Liver (tissue), 3 donors: ENCODE data around the gene CDK11A.
"Not testable (repeated sequence)": the region's sequence is repeated elsewhere in the genome, so short reads cannot be mapped to it uniquely, and the experiment has no call there.

ENCODE experiments used
- EGR1 ChIP-seq, 2 donors: IDR thresholded peaks; 2 replicates each; pipeline ENCODE4 v1.6.1; 2016 to 2018; ENCODE audit warnings: antibody characterized with exemption in 2 of 2, low read depth in 2 of 2
- GABPA ChIP-seq, 2 donors: IDR thresholded peaks in 1 of 2; conservative IDR thresholded peaks in 1 of 2; 2 replicates each; pipeline ENCODE4 v1.6.1; 2016; ENCODE audit warnings: antibody characterized with exemption in 2 of 2, mild to moderate bottlenecking in 1 of 2, moderate library complexity in 1 of 2
- JUND ChIP-seq, 2 donors: IDR thresholded peaks; 2 replicates each; pipeline ENCODE4 v1.6.1; 2016; ENCODE audit warnings: antibody characterized with exemption in 2 of 2
- RAD21 ChIP-seq, 2 donors: IDR thresholded peaks; 2 replicates each; pipeline ENCODE4 v1.6.1; 2016; ENCODE audit warnings: antibody characterized with exemption in 2 of 2, mild to moderate bottlenecking in 2 of 2
- RXRA ChIP-seq, 2 donors: IDR thresholded peaks; 2 replicates each; pipeline ENCODE4 v1.6.1; 2017 to 2018; ENCODE audit warnings: antibody characterized with exemption in 2 of 2, mild to moderate bottlenecking in 1 of 2
- SP1 ChIP-seq: IDR thresholded peaks from 2 replicates; pipeline ENCODE4 v1.6.1; 2018; ENCODE audit warnings: antibody characterized with exemption, mild to moderate bottlenecking
- TAF1 ChIP-seq: conservative IDR thresholded peaks from 2 replicates; pipeline ENCODE4 v1.6.1; 2016; ENCODE audit warnings: antibody characterized with exemption, mild to moderate bottlenecking
- YY1 ChIP-seq: IDR thresholded peaks from 2 replicates; pipeline ENCODE4 v1.6.1; 2016; ENCODE audit warnings: antibody characterized with exemption, mild to moderate bottlenecking
- TF ChIP-seq, protein P1 (sequence below): fragments of 150-350 bp; IDR thresholded peaks from 2 replicates; pipeline ENCODE4 v1.5.1; 2017; ENCODE audit warnings: improper control_type of control experiment, low read depth, low read length; ENCODE audit not compliant: missing input control
- TF ChIP-seq, protein P2 (sequence below): IDR thresholded peaks from 2 replicates; pipeline ENCODE4 v1.6.1; 2016; ENCODE audit warnings: antibody characterized with exemption
- TF ChIP-seq, protein P3 (sequence below): IDR thresholded peaks from 2 replicates; pipeline ENCODE4 v1.6.1; 2016; ENCODE audit warnings: antibody characterized with exemption, mild to moderate bottlenecking
- donor health status: healthy.
- donor health status: healthy.

DNA sequence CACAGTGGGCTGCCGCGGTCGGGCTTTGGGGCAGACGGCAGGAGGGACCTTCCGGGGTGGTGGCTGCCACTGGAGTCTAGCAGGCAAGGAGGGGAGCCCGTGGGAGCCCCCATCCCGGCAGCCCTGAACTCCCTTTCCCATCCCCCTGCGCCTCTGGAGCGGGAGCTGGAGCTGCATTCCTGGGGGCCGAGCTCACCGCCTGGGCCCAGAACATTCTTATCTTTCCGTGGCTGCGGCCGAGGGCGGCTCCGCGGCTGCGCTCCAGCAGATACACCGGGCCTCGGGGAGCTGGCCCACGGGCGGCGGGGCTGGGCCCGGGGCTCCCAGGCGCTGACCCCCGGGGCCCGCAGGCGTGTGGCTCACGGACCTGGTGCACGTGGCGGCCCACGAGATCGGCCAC, 23.6 kb downstream of the CDK11A start:
- not testable (repeated sequence) for TF ChIP-seq RXRA (IDR thresholded peaks at IDR 0.05); RAD21 (IDR thresholded peaks at IDR 0.05); YY1; SP1; TAF1; EGR1 (IDR thresholded peaks at IDR 0.05; ENCODE audit: low read depth in 2 of 2); GABPA (IDR thresholded peaks at IDR 0.05 in 1 of 2, conservative IDR thresholded peaks at IDR 0.05 in 1 of 2); JUND (IDR thresholded peaks at IDR 0.05)
- TF ChIP-seq, protein P1, sequence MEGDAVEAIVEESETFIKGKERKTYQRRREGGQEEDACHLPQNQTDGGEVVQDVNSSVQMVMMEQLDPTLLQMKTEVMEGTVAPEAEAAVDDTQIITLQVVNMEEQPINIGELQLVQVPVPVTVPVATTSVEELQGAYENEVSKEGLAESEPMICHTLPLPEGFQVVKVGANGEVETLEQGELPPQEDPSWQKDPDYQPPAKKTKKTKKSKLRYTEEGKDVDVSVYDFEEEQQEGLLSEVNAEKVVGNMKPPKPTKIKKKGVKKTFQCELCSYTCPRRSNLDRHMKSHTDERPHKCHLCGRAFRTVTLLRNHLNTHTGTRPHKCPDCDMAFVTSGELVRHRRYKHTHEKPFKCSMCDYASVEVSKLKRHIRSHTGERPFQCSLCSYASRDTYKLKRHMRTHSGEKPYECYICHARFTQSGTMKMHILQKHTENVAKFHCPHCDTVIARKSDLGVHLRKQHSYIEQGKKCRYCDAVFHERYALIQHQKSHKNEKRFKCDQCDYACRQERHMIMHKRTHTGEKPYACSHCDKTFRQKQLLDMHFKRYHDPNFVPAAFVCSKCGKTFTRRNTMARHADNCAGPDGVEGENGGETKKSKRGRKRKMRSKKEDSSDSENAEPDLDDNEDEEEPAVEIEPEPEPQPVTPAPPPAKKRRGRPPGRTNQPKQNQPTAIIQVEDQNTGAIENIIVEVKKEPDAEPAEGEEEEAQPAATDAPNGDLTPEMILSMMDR: not testable (repeated sequence)
- TF ChIP-seq, protein P2, sequence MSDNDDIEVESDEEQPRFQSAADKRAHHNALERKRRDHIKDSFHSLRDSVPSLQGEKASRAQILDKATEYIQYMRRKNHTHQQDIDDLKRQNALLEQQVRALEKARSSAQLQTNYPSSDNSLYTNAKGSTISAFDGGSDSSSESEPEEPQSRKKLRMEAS: not testable (repeated sequence)
- TF ChIP-seq, protein P3, sequence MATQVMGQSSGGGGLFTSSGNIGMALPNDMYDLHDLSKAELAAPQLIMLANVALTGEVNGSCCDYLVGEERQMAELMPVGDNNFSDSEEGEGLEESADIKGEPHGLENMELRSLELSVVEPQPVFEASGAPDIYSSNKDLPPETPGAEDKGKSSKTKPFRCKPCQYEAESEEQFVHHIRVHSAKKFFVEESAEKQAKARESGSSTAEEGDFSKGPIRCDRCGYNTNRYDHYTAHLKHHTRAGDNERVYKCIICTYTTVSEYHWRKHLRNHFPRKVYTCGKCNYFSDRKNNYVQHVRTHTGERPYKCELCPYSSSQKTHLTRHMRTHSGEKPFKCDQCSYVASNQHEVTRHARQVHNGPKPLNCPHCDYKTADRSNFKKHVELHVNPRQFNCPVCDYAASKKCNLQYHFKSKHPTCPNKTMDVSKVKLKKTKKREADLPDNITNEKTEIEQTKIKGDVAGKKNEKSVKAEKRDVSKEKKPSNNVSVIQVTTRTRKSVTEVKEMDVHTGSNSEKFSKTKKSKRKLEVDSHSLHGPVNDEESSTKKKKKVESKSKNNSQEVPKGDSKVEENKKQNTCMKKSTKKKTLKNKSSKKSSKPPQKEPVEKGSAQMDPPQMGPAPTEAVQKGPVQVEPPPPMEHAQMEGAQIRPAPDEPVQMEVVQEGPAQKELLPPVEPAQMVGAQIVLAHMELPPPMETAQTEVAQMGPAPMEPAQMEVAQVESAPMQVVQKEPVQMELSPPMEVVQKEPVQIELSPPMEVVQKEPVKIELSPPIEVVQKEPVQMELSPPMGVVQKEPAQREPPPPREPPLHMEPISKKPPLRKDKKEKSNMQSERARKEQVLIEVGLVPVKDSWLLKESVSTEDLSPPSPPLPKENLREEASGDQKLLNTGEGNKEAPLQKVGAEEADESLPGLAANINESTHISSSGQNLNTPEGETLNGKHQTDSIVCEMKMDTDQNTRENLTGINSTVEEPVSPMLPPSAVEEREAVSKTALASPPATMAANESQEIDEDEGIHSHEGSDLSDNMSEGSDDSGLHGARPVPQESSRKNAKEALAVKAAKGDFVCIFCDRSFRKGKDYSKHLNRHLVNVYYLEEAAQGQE: not testable (repeated sequence)
